Caco-2 (cell line): ENCODE measurements around the gene RAD51B. TPM values are rescaled to one million over a fixed set of nuclear protein-coding genes. Genes with fewer than 3 reads are reported as not detected.
A peak's percentile ranks its signal among the peaks of the same experiment; 100 is the strongest.

Experiments used
- BruUV-seq: library from RNA; stranded (reverse); fragments of 400-500 nt; replicated peaks from 2 replicates; lab custom pipeline; 2021; lab: Mats Ljungman, UMichigan
- CTCF ChIA-PET: fragments of 300-600 bp; sonication (Branson Sonifier 250); formaldehyde crosslinking; loops from one replicate; lab custom pipeline; 2022; ENCODE audit warnings: antibody characterized with exemption; lab: Charles Lee
- POLR2A ChIA-PET: fragments of 300-600 bp; sonication (Branson Sonifier 250); formaldehyde crosslinking; loops from one replicate; lab custom pipeline; 2022; ENCODE audit warnings: antibody characterized with exemption; lab: Charles Lee
- DNase-seq, 2 experiments: peaks; one replicate each; pipeline versions ENCODE4 v3.0.0 to v3.0.0-alpha.2; 2020 to 2022
- H3K27me3 ChIP-seq: replicated peaks from 2 replicates; pipeline ENCODE4 v1.6.0; 2011; ENCODE audit warnings: low read length; ENCODE audit not compliant: control insufficient read depth, insufficient read depth
- H3K36me3 ChIP-seq: 2 replicates; pipeline ENCODE4 v1.5.1; 2011; ENCODE audit warnings: low read length; ENCODE audit not compliant: control insufficient read depth, insufficient read depth
- H3K4me1 ChIP-seq: fragments of 250-450 bp; sonication (Bioruptor Pico); 2 replicates; pipeline ENCODE4 v1.5.1; 2020; ENCODE audit warnings: mild to moderate bottlenecking
- H3K4me3 ChIP-seq: 2 replicates; pipeline ENCODE4 v1.5.1; 2011; ENCODE audit warnings: low read depth, mild to moderate bottlenecking, control low read depth, low read length
- H3K9me3 ChIP-seq: fragments of 250-450 bp; sonication (Bioruptor Pico); 2 replicates; pipeline ENCODE4 v1.5.1; 2020; ENCODE audit warnings: mild to moderate bottlenecking, moderate library complexity
- H3K27ac Mint-ChIP-seq: one replicate; pipeline ENCODE4 v1.8.0; 2022; ENCODE audit warnings: mixed read lengths; ENCODE audit not compliant: unreplicated experiment
- H3K27me3 Mint-ChIP-seq: one replicate; pipeline ENCODE4 v1.8.0; 2022; ENCODE audit warnings: mixed read lengths; ENCODE audit not compliant: insufficient read depth, unreplicated experiment
- H3K36me3 Mint-ChIP-seq: one replicate; pipeline ENCODE4 v1.8.0; 2022; ENCODE audit warnings: mild to moderate bottlenecking, mixed read lengths; ENCODE audit not compliant: insufficient read depth, unreplicated experiment
- H3K4me1 Mint-ChIP-seq: one replicate; pipeline ENCODE4 v1.8.0; 2022; ENCODE audit warnings: low read depth, mixed read lengths; ENCODE audit not compliant: unreplicated experiment
- H3K4me3 Mint-ChIP-seq: one replicate; pipeline ENCODE4 v1.8.0; 2022; ENCODE audit warnings: mild to moderate bottlenecking, moderate library complexity, mixed read lengths; ENCODE audit not compliant: unreplicated experiment
- H3K9me3 Mint-ChIP-seq: one replicate; pipeline ENCODE4 v1.8.0; 2022; ENCODE audit warnings: mixed read lengths; ENCODE audit not compliant: unreplicated experiment
- CTCF ChIP-seq, 2 experiments: fragments of 200-600 bp in 1 of 2; IDR thresholded peaks; 1 replicate in 1 of 2; 2 replicates in 1 of 2; pipeline versions ENCODE4 v1.5.1 to v1.8.0; 2011 to 2022; ENCODE audit warnings: antibody characterized with exemption in 1 of 2, control low read depth in 1 of 2, inconsistent platforms in 1 of 2, low read depth in 1 of 2, low read length in 1 of 2, mild to moderate bottlenecking in 1 of 2, moderate library complexity in 1 of 2; ENCODE audit not compliant: insufficient read depth in 1 of 2, severe bottlenecking in 1 of 2, unreplicated experiment in 1 of 2
- intact Hi-C: fragments of 100-400 bp; cut with micrococcal nuclease; formaldehyde crosslinking; loops from one replicate; pipeline ENCODE4 v1.10.0; 2022; ENCODE audit not compliant: unreplicated experiment
- total RNA-seq: library from RNA; stranded (reverse); gene quantifications from 2 replicates; pipeline ENCODE4 v1.2.3, GENCODE V29; 2022

RAD51B gene
- total RNA-seq, 1 experiment from 2014 or later: 16.7 TPM

- no peak overlapping the region for H3K4me3 ChIP-seq
- H3K9me3 Mint-ChIP-seq: no peaks in the 10 kb centered on the region
- peaks cover 7% of the 10 kb centered on the region for H3K4me1 Mint-ChIP-seq
- intact Hi-C loops: no loop called here
- ChIA-PET CTCF (no interaction called here), POLR2A (no interaction called here)
- H3K4me1 ChIP-seq: peaks cover 24% of the 10 kb centered on the region
- no peaks in the 10 kb centered on the region for H3K27me3 ChIP-seq
- TF ChIP-seq CTCF (IDR thresholded peaks at IDR 0.05; ENCODE audit: insufficient read depth in 1 of 2, low read depth in 1 of 2, low read length in 1 of 2, severe bottlenecking in 1 of 2, unreplicated experiment in 1 of 2): no peak
- H3K27ac Mint-ChIP-seq: no peak overlapping the region
- no peaks in the 10 kb centered on the region for H3K27me3 Mint-ChIP-seq
- no peaks in the 10 kb centered on the region for H3K36me3 Mint-ChIP-seq
- H3K9me3 ChIP-seq: no peaks in the 10 kb centered on the region
- H3K36me3 ChIP-seq: no peaks in the 10 kb centered on the region
- DNase-seq: no peak
- BruUV-seq: no TSS peak
- H3K4me3 Mint-ChIP-seq: no peak overlapping the region
These were observed 410.0 kb downstream of the RAD51B start for GRCh38 chr14:68229423-68230100.

GRCh38 chr14:68230202-68230949, 410.8 kb downstream of the RAD51B start:
- TF ChIP-seq CTCF (IDR thresholded peaks at IDR 0.05; ENCODE audit: insufficient read depth in 1 of 2, low read depth in 1 of 2, low read length in 1 of 2, severe bottlenecking in 1 of 2, unreplicated experiment in 1 of 2): no peak

GRCh38 chr14:68230950-68231717, 411.6 kb downstream of the RAD51B start:
- no TSS peak for BruUV-seq
- Histone ChIP-seq H3K4me1 (peaks cover 15% of the 10 kb centered on the region), H3K9me3 (no peaks in the 10 kb centered on the region), H3K27me3 (no peaks in the 10 kb centered on the region), H3K4me3 (no peak overlapping the region), H3K36me3 (no peaks in the 10 kb centered on the region)
- CTCF ChIA-PET: interaction anchor here (0.6 kb wide), 1 partner anchor 12 kb away, joined by 3 read pairs; no protein-coding TSS in a partner anchor
- peak in 1 of 2 experiments; percentile 14 for DNase-seq
- no peak for TF ChIP-seq CTCF (IDR thresholded peaks at IDR 0.05; ENCODE audit: insufficient read depth in 1 of 2, low read depth in 1 of 2, low read length in 1 of 2, severe bottlenecking in 1 of 2, unreplicated experiment in 1 of 2)
- H3K27ac Mint-ChIP-seq: no peak overlapping the region
- no peaks in the 10 kb centered on the region for H3K27me3 Mint-ChIP-seq
- no peaks in the 10 kb centered on the region for H3K9me3 Mint-ChIP-seq
- no peaks in the 10 kb centered on the region for H3K36me3 Mint-ChIP-seq
- POLR2A ChIA-PET: no interaction called here
- intact Hi-C loops: no loop called here
- H3K4me3 Mint-ChIP-seq: no peak overlapping the region
- no peaks in the 10 kb centered on the region for H3K4me1 Mint-ChIP-seq

More at GRCh38 chr14:68230202-68230949, 410.8 kb downstream of the RAD51B start:
- CTCF ChIA-PET: no interaction called here
- Mint-ChIP-seq H3K36me3 (no peaks in the 10 kb centered on the region), H3K9me3 (no peaks in the 10 kb centered on the region), H3K27me3 (no peaks in the 10 kb centered on the region), H3K4me3 (no peak overlapping the region), H3K27ac (no peak overlapping the region), H3K4me1 (peaks cover 4% of the 10 kb centered on the region)
- Histone ChIP-seq H3K27me3 (no peaks in the 10 kb centered on the region), H3K36me3 (no peaks in the 10 kb centered on the region), H3K4me3 (no peak overlapping the region), H3K4me1 (peaks cover 21% of the 10 kb centered on the region), H3K9me3 (no peaks in the 10 kb centered on the region)
- DNase-seq: no peak
- POLR2A ChIA-PET: no interaction called here
- BruUV-seq: no TSS peak
- intact Hi-C loops: no loop called here
